Skin of body (tissue), 2 donors: ENCODE measurements around the gene MED13L. TPM values are rescaled to one million over a fixed set of nuclear protein-coding genes. Genes with fewer than 3 reads are reported as not detected.

Experiments
- DNase-seq: peaks from one replicate; lab custom pipeline; 2025; lab: John Stamatoyannopoulos, UW
- total RNA-seq: library from RNA; depleted of rRNA; stranded (reverse); fragments of >200 nt; gene quantifications from one replicate; pipeline ENCODE4 v1.2.3, GENCODE V29; 2014

MED13L gene
- total RNA-seq, 1 donor from 2014 or later = 171 TPM

- no peak for DNase-seq
Measured at GRCh38 chr12:116024769-116025168, 252.7 kb downstream of the MED13L start.

- DNase-seq = no peak
Measured at GRCh38 chr12:116019415-116019814, 258.1 kb downstream of the MED13L start.

- no peak for DNase-seq
Measured at GRCh38 chr12:116018282-116018681, 259.2 kb downstream of the MED13L start.

- peak; percentile 56 for DNase-seq
Measured at GRCh38 chr12:116015525-116015924, 262.0 kb downstream of the MED13L start.

- DNase-seq = no peak
Measured at GRCh38 chr12:116012757-116013156, 264.7 kb downstream of the MED13L start.

GRCh38 chr12:116011217-116011616 lies 266.3 kb downstream of the MED13L start:
- no peak for DNase-seq

DNA sequence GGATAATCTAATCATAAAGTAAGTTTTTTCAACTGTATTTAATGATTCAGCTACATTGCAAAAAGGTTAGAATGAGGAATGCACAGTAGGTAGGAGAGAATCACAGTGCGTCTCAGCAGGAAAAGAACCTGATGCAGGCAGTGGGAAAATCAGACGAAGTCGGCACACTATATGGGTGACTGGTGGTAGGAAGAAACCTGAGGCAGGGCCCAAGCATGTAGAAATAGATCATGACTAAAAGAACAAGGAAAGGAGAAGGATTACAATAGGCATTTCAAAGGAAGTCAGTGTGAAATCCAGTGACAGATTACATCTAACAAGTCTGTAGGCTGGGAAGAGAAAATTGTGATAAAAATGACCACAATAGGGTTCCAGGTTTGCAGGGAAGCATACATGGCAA lies 267.0 kb downstream of the MED13L start:
- DNase-seq = no peak

- no peak for DNase-seq
Measured at GRCh38 chr12:116009805-116010204, 267.7 kb downstream of the MED13L start.

- no peak for DNase-seq
Measured at GRCh38 chr12:116006141-116006540, 271.4 kb downstream of the MED13L start.

DNA sequence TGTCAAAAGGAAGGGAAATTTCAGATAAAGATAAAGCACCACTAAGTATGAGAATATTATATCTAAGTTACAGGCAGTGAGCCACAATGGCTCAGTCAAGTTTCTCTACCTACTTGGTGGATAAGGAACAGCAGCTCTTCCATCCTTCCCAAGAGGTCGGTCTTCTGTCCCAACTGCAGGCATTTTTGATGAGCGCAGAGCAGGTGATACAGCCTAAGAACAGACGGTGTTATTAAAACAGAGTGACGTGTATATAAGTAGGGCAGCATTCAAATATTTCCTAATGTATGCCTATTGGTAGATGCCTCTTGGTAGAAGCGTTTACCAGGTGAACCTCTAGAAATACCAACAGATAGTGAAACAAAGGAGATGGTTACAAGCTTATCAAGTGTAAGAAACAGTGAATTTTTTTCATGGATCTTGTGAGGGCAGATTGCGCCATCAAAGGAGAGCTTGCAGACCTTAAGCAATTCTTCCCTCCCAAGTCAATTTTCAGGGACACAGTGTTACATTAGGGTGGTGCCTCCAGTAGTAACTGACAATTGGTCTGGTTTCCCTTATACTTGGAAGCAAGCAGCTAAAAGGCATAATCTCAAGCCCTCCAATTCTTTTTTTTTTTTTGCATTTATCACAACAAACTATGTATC lies 274.5 kb downstream of the MED13L start:
- no peak for DNase-seq

DNA sequence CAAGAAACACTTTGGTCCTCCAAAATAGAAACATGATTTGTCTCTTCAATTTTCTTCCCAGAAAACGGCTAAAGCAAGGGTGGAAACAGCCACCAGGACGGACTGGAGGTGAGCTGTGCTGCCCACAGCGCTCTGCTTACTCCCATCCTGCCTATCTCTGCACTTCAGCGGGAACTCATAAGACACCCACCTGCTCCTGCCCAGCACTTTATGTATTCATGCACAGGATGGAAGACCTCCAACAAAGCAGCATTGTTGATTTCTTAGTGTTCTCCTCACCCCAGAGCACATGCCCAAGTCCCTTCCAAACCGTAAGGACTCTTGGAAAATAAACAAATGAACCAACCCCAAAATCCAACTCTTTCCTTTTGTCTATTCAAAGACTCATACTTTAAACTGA lies 277.2 kb downstream of the MED13L start:
- no peak for DNase-seq

GRCh38 chr12:115999582-115999981 lies 277.9 kb downstream of the MED13L start:
- no peak for DNase-seq

- DNase-seq = no peak
Measured at GRCh38 chr12:115998794-115999478, 278.6 kb downstream of the MED13L start.

DNA sequence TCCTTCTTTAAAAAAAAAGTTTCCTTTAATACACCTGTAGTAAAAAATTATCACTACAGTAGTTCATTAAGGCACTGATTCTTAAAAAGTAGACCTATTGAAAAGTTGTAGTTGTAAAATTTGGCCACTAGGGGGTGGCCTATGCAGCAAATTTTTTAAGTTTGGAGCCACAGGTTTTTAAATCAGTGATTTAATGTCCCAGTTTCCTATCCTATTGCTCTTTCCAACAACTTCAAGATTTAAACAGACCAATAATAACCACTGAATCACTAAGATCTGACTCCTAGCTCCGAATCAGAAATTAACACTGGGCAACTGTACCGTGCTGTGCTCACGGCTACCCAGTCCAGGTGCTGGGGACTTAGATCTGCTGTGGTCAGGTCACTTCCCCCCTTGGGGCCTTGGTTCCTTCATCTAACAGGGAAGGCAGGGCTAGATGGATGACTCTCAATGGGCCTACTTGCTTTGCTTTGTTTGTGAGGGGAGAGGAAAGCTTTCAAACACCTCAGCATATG lies 279.3 kb downstream of the MED13L start:
- DNase-seq = peak; percentile 27

DNA sequence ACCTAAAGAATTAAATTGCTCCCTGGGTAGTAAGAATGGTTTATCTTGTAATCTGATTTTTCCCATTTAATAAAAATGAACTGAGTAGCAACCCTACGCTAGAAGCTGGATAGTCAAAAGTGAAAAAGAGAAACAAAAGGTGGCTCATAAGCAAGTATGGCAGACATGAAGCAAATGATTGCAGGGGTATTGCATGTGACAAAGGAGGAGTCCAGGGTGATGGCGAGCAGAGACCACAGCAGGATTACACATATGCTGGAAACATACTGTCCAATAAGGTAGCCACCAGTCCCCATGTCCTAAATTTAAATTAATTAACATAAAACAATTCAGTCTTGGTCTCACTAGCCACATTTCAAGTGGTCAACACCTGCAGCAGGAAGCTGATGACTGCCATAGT lies 283.8 kb downstream of the MED13L start:
- DNase-seq = no peak

GRCh38 chr12:115990241-115990640 lies 287.3 kb downstream of the MED13L start:
- DNase-seq = no peak

DNA sequence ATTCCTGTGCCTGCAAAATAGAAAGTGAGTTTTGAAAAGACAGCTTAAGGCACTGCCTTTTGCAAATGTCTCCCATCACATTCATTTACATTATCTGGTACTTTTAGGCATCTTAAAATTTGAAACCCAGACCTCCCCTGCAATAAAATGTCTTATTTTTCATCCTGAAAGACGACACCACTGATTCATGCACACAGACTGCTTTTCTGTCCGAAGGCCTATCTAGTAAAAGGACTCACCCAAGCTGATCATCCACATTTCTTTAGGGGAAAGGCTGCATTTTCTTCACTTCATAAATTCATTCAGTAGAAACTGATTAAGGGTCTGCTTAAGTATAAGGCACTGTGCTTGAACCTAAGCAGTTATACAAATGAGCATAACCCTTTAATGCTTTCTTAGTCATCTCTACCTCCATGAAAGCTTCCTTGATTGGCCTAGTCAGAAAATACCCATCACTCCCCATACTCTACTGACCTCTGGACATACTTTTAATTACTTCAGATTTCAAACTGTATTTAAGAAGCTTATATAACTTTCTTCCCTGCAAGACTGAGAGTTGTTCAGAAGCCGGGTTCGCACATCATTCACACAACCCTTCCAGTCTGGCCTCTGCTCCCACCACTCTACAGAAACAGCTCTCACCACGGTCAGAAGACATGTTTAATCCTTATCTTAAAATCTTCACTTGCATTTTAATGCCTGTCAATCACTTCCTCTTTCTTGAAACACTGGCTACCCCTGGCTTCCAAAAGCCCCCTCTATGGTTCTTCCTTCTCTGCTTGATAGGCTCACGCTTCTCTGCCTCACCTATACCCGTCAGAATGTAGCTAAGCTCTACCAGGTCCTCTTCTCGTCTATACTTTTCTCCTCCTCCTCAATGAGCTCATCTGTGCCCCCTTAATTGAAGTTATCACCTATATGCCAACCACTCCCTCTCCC lies 288.6 kb downstream of the MED13L start:
- no peak for DNase-seq

DNA sequence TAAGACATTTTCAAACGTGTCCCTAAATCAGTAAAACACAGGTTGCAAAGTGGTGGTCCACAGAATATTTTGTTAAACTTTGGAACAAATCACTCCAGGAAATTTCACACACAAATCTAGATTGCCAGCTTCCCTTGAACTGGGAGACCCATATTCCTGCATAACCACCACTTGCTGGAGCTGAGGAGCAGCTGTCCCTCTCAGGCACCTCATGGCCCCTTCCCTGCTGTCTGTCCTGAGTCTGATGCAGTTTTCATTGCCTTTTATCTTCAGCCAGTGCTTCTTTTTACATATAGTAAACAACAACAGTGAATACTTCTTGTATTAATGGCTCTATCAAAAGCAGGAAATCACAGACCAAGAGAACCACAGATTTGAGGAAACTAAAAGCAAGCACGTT lies 289.3 kb downstream of the MED13L start:
- DNase-seq = no peak

DNA sequence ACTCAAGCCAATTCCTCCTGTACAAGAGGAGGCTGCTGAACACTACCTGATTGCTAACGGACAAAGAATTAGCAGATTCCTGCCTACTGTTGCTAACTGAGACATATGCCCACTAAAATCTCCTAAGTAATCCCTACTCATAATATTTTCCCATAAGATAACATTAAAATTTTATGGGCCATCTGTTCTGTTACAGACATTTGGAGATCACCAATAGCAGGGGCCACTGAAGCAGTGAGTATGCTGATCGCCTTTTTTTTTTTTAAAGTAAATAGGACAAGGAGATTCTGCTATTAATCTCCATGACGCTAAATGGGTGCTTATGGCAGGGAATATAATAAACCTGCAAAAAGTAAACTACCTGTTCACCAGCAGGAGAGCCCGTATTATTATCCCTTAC lies 292.9 kb downstream of the MED13L start:
- DNase-seq = no peak

- no peak for DNase-seq
Measured at GRCh38 chr12:115983226-115983798, 294.2 kb downstream of the MED13L start.

DNA sequence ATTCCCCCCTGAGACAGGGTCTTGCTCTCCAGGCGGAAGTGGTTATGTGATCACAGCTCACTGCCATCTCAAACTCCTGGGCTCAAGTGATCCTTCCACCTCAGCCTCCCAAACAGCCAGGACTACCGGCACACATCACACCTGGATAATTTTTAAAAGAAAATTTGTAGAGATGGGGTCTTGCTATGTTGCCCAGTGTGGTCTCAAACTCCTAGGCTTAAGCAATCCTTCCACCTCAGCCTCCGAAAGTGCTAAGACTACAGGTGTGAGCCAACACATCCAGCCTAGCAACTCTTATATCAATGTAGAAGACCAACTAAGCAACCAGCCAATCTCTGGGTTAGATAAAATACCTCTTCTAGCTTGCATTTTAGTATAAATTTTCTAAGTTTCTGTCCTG lies 297.2 kb downstream of the MED13L start:
- no peak for DNase-seq

- DNase-seq = no peak
Measured at GRCh38 chr12:115979851-115980250, 297.6 kb downstream of the MED13L start.
